Hindlimb muscle (tissue), 1 donor: ENCODE results near the gene ZNF641. TPM values are rescaled to one million over a fixed set of nuclear protein-coding genes. Genes with fewer than 3 reads are reported as not detected.
"Not testable (repeated sequence)": the region's sequence is repeated elsewhere in the genome, so short reads cannot be mapped to it uniquely, and the experiment has no call there.

ENCODE experiments used
- DNase-seq: peaks from one replicate; pipeline ENCODE4 v3.0.0-alpha.2; 2013
- polyA plus RNA-seq: library from polyadenylated mRNA; unstranded; fragments of 120-200 nt; gene quantifications from one replicate; pipeline ENCODE4 v1.2.1, GENCODE V29; 2013; ENCODE audit not compliant: insufficient read length

The ZNF641 gene
- polyA plus RNA-seq, 1 donor: 14.8 TPM

DNA sequence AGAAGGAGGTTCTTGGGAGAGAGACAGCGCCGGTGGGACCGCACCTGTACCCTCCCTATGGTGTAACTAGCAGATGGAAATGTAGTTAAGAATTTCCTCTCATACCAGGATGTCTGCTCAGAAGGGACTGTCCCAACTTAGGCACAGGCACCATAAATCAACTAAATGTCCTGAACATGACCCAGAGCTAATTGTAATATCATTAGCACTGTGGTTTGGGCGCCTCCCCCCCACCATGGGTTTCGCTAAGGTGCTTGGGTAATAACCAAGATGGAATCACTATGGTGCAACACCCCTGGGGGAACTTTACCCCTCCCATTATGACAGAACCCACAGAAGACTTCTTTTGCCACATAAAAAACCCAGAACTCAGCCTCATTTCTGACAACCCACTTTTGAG is 15.9 kb downstream of the ZNF641 start:
- DNase-seq: no peak

GRCh38 chr12:48333680-48334079 is 17.0 kb downstream of the ZNF641 start:
- not testable (repeated sequence) for DNase-seq

GRCh38 chr12:48331399-48331798 is 19.3 kb downstream of the ZNF641 start:
- no peak for DNase-seq

DNA sequence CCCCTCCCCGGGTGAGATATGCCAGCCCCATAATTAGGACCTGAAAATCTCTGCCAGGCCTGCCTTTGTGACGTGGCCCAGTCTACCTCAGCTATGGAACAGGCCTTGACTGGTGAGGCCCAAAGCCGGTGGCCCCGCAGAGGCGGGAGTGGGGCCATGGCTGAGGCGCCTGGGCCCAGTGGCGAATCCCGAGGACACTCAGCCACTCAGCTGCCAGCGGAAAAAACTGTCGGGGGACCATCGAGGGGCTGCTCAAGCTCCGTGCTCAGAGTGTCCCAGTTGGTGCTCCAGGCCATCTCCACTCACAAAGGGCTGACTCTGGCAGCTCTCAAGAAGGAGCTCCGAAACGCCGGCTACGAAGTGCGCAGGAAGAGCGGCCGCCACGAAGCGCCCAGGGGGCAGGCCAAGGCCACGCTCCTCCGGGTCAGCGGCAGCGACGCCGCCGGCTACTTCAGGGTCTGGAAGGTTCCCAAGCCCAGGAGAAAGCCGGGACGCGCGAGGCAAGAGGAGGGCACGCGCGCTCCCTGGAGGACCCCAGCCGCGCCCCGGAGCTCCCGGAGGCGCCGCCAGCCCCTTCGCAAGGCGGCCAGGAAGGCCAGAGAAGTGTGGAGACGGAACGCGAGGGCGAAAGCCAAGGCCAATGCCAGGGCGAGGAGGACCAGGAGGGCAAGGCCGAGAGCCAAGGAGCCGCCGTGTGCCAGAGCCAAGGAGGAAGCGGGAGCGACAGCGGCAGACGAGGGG is 21.4 kb downstream of the ZNF641 start:
- no peak for DNase-seq

DNA sequence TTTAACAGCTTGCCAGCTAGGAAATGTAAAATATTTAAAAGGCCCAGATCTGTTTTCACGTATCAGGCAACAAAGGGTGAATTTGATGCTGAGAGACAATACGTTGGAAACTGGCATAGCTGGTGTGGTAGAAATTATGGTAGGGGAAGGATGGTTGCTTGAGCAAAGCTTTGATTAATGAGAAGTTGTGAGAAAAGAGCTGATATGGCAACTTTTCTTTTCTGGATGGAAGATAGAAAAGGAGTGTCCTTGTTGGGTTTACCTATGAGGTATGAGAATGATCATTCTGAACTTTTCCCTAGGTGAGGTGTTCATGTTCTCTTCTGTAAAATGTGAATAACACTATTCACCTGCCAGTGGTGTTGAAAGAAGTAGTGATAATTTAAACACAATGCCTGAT is 34.2 kb downstream of the ZNF641 start:
- DNase-seq: no peak

DNA sequence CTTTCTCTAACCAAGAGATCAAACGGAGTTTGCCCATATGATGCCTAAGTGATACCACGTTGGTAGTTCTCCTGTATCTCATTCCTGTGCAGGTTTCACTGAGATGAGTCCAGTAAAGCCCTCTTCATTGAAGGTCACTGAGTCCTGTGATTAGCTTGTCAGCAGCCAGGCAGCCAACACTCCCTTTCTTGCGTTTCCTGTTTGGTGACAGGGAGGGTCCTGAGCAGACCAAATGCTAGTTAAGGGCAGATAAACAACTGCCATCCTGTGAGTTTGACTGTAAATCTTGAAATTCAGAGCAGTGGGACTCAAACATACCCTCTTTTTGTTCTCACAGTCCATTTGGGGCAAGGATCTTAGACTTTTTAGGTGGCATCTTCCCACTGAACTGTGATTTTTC is 39.4 kb downstream of the ZNF641 start:
- no peak for DNase-seq

DNA sequence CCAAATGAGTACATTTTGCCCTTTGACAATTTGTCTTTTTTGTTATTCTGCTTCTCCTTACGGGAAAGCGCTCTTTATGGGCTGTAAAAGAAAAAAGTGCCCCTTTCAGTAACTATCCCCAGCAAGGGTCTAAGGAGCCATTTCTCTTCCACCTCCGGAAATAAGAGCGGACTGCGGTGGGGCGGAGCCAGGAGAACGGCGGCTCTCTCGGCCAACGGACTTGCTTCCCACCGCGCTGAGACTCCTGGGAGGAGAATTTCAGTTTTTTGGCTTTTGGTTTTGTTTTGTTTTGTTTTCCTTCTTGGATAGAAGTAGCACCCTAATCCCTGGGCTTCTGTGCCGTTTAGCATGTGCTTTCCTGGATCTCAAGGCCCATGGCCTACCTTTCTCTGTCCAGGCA is 43.5 kb downstream of the ZNF641 start:
- no peak for DNase-seq

- no peak for DNase-seq
Measured at GRCh38 chr12:48305190-48305589, 45.5 kb downstream of the ZNF641 start.

DNA sequence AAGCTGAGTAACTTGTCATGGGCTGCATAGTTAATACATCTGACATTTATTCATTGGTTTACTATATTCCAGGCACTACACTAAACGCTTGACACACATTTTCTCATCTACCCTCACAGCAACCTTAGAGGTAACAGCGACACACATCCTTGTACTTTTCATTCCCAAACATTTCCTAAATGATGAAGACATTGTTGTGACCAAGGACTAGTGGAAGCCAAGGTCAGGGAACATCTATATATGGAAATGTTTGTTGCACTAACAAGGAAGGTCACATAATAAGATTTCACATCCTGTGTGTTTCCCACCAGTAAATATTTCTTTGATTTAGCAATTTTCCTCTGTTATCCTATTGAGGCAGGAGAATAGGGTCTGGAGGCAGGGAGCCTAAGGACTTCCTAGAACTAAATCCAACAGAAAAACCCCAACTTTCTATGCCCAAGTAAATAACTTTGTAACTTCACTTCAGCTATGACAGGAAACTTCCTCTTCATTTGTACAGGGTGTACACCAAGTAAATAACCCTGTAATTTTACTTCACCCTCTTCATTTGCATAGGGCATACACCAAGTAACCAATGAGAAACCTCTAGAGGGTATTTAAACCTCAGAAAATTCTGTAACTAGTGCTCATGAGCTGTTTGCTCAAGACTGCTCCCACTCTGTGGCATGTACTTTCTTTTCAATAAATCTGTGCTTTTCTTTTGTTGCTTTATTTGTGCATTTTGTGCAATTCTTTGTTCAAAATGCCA is 48.4 kb downstream of the ZNF641 start:
- DNase-seq: no peak

DNA sequence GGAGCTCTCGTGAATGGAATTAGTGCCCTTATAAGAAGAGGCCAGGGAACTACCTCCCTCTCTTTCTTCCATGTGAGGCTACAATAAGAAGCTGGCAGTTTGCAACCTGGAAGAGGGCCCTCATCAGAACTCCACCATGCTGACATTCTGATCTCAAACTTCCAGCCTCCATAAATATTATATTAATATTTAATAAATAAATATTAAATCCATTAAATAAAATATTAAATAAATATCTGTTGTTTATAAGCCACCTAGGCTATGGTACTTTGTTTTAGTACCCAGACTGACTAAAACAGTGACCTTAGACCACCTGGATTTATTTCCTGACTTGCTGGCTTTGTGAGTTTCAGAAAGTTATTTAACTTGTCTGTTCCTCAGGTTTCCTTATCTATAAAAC is 49.9 kb downstream of the ZNF641 start:
- no peak for DNase-seq

GRCh38 chr12:48296586-48297282 is 54.0 kb downstream of the ZNF641 start:
- DNase-seq: peak; percentile 74

- no peak for DNase-seq
Measured at GRCh38 chr12:48292040-48292439, 58.7 kb downstream of the ZNF641 start.

DNA sequence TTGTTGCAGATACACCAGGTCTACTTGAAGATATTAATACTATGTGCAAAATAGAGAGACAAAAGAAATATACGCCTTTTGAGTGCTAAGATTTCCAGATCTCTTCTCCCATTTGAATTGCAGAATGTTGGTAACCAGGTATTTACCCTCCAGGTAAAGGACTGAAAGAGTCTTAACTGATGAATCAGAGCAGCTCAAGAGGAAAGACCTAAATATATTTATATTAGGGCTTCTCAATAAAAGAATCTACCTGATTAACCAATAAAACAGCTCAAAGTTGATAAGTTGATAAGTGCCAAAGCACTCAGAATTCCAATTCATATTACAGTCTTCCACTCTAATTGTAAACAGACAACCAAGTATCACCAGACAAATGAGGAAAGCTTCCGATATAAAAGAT is 59.2 kb downstream of the ZNF641 start:
- DNase-seq: no peak

DNA sequence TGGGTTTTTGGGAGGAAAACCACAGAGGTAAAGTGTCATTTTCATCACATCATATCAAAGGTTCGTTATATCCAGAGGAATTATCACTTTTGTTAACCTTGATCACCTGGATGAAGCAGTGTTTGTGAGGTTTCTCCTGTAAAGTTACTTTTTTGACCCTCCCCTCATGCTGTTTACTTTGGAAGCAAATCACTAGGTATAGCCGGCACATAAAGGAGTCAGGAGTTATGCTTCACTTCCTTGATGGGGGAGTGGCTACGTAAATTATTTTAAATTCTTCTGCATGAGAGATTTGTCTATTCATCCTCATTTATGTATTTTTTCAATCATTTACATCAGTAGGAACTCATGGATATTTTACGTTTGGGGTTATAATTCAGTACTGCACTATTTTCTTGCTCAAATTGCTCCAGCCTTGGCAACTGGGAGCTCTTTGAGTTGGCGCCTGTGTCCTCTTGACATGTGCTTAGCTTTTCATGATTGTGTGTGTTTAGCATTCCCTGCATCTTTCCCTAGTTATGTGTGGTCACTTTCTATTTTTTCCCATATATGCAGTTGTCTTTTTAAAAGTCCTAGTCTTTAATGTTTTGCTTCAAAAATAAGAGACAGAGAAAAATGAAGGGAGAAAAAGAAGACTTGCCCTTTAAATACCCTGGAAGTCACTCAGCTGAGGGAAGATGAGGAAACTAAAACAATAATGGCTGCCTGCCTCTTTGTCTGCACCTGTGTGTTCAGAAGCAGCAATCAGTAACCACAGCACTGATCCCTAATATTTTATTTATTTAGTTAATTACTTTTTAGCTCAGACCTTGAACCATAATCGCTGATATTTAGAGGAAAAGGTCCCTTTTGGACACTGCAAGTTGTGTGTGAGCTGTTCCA is 62.1 kb downstream of the ZNF641 start:
- DNase-seq: no peak

Other genes with a start within 250 kb of the ZNF641 start
- 14.4 TPM for gene SENP1, start 244.8 kb downstream of the ZNF641 start, polyA plus RNA-seq
- gene PFKM, start 231.6 kb downstream of the ZNF641 start, polyA plus RNA-seq: 304 TPM
- 59.2 TPM for gene ASB8, start 193.4 kb downstream of the ZNF641 start, polyA plus RNA-seq
- gene CCDC184, start 167.3 kb downstream of the ZNF641 start, polyA plus RNA-seq: 1.7 TPM
- not detected for gene OR10AD1, start 147.6 kb downstream of the ZNF641 start, polyA plus RNA-seq
- gene ANP32D, start 121.6 kb upstream of the ZNF641 start, polyA plus RNA-seq: not detected
- 0.72 TPM for gene C12orf54, start 131.6 kb upstream of the ZNF641 start, polyA plus RNA-seq
- gene OR8S1, start 174.7 kb upstream of the ZNF641 start, polyA plus RNA-seq: not detected
- not detected for gene LALBA, start 219.1 kb upstream of the ZNF641 start, polyA plus RNA-seq